Stimulated activated CD4-positive, alpha-beta T cell treated with anti-CD3 and anti-CD28 coated beads, Interleukin-4, amount 100 ng/mL, for 24 hours (primary cell): ENCODE data around the gene ZNF414.
"Not testable (repeated sequence)": the region's sequence is repeated elsewhere in the genome, so short reads cannot be mapped to it uniquely, and the experiment has no call there.

Experiments
- DNase-seq: peaks from one replicate; pipeline ENCODE4 v3.0.0-alpha.2; 2020

ZNF414 gene

DNA sequence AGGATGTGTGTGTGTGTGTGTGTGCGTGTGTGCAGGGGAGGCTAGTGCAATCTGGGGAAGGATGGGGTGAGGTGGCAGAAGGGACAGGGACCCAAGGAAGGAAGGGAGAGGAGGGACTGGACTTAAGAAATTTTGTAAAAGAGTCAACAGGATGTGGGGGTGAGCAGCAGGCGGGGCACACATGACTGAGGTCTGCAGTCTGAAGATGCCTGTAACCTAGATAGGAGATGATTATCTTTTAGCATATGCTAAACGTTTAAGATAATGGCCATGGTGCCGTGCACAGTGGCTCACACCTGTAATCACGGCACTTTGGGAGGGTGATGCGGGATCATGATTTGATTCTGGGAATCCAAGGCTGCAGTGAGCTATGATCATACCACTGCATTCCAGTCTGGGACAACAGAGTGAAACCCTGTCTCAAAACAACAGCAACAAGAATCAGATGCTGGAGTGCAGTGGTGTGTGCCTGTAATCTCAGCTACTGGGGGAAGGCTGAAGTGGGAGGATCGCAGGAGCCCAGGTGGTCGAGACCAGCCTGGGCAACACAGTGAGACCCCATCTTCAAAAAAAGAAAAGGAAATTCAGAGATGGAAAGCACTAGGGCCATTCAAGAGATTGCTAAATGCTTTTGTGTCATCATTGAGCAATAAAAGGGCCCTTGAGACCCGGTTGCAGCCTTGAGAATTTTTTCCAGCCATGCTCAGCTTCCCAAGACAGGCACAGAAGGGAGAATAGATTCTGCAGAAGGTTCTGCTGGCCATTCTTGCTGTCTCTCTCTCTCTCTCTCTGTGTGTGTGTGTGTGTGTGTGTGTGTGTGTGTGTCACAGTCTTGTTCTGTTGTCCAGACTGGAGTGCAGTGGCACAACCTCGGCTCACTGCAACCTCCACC lies 3.8 kb upstream of the ZNF414 start:
- DNase-seq = peak; percentile 31

DNA sequence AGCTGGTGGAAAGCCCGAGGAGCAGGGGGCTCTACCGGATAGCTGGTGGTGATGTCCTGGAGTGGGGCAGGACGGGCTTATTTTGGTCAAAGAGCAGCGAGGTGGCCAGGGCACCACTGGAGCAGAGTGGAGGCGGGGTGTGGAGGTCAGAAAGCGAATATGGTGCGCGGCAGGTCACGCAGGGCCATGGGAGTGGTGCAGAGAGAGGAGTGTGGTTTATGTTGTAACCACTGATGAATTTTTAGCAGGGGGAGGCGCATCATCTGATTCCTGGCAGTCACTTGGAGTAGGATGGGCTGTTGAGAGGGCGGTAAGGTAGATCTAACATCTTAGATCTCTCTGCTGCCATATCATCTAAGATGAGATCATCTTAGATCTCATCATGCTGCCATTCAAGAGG lies 1.4 kb upstream of the ZNF414 start:
- peak; percentile 62 for DNase-seq

DNA sequence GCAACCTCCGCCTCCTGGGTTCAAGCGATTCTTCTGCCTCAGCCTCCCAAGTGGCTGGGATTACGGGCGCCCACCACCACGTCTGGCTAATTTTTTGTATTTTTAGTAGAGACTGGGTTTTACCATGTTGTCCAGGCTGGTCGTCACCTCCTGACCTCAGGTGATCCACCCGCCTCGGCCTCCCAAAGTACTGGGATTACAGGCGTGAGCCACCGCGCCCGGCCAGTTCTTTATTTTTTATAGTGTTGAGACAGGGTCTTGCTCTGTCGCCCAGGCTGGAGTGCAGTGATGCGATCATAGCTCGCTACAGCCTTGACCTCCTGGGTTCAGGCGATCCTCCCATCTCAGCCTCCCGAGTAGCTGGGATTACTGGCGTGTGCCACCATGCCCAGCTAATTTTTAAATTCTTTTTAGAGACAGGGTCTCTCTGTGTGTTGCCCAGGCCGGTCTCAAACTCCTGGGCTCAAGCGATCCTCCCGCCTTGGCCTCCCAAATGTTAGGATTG lies 590 bp upstream of the ZNF414 start:
- not testable (repeated sequence) for DNase-seq

DNA sequence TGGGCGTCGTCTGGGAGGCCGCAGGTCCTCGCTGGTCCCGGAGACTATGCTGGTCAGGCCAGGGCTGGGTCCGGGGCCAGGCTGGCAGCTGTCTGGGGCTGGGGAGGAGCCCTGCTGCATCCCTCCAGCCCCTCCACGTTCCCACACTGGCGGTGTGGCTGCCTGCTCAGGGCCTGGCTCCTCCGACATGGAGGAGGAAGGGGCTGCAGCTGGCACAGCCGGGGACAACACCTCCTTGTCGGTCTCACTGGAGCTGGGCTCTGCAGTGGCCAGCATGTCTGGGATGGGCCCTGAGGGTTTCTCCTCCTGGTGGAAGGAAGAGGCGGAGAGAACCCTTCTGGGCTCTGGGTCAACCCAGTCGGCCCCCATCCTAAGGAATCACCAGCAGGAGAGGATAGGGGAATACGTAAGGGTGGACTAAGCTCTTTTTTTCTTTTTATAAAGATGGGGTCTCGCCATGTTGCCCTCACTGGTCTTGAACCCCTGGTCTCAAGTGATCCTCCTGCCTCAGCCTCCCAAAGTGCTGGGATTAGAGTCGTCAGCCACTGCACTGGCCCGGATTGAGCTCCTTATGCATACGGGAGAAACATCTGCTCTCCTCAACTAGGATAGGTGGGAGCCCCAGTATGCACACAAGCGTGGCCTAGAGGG lies 806 bp downstream of the ZNF414 start:
- no peak for DNase-seq

DNA sequence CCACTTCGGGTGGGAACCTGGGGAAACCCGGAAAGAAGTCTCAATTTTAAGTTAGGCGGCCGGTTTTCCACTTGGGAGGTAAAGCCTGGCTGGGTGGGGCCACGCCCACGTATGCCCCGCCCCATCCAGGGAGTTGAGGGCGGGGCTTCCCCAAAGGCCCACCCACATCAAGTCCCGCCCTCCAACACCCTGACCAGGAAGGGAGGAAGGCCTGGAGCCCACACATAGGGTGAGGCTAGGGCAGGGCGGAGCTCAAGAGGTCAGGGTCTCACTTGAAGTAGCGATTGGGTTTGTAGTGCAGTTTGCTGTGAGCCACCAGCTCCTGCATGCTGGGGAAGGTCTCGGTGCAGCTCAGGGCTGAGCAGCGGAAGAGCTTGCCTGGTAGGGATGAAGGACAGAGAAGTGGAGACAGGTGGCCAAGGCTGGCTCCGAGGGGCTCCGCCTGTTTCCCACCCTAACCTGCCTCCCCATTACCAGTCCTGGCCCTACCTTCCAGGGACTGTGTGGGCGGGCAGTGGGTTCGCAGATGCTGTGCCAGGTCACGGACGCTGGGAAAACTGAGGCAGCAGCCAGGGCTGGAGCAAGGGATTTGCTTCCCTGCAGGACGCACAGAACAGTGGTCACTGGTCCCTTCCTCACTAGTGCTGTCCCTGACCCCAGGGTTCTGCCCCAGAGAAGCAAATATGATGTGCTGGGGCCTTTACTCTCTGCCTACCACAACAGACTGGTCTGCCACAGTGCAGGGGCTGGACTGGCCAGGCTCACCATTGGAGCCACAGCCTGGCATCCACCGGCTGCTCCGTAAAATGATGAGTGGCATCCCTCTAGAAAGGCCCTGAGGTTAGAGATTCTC lies 1.6 kb downstream of the ZNF414 start:
- DNase-seq = no peak

DNA sequence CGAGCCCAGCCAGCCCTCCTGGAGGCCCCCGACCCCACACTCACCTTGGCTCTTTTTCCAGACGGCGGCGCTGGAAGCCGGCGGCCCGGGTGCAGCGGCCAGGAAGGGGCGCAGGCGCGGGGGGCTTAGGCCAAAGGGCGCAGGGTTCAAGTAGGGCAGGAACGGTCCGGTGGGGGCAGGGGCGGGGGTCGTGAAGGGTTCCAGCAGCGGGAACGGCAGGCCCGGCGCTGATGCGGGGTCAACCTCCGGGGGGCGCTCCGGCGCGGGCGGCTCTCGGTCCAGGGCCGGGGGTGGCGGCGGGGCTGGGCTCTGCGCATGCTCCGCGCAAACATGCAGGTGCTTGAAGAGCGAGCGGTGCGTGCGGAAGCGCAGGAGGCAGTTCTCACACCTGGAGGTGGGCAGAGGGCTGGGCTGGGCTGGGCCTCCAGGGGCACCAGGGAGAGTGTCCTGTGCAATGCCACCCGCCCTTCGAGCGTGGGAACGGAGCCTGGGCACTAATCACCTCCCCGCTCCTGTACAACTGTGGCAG lies 2.3 kb downstream of the ZNF414 start:
- no peak for DNase-seq

DNA sequence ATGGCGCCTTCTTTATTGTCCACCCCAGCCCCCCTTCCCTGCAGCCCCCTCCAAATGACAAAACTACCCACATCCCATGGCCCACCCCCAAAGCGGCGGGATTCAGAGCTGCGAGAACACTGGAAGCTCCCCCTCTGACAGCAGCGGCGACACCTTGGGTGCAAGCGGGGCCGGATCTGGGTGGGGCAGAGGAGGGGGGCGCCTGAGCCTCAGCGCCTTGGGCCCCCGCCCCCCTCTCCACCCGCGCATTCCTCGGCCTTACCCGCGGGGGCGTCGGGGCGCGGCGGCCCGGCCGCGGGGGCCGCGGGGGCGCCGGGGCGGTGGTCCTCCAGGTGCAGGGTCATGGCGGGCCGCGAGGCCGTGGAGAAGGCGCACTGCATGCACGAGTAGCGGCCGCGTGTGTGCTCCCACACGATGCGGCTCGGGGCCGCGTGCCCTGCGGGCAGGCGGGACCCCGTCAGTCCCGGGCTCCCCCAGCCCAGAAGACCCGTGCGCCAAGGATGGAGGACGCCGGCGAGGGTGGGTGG lies 3.3 kb downstream of the ZNF414 start:
- DNase-seq = no peak

DNA sequence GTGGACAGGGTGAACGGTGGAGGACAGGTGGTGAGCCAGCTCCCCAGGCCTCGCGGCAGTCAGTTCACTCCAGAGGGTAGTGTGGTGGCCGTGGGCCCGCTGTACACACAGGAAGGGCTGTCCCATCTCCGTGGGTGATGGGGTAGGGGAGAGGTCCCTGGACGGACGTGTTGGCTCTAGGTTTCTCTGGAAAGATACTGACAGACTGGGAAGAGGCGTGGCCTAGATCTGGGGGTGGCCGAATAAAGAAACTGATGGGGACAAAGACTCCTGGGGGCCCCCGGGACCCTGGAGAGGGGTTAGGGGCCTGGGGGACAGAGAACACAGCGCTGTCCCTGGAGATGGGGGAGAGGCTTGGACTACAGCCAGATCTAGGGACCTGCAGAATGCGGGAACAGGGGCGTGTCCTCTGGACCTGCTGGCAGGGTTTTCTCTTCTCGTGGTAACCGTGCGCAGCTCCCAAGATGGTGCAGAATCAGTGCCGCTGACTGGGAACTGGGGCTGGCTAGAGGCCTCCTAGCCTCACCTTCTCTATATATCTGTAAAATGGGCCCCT lies 7.5 kb downstream of the ZNF414 start:
- DNase-seq = no peak

DNA sequence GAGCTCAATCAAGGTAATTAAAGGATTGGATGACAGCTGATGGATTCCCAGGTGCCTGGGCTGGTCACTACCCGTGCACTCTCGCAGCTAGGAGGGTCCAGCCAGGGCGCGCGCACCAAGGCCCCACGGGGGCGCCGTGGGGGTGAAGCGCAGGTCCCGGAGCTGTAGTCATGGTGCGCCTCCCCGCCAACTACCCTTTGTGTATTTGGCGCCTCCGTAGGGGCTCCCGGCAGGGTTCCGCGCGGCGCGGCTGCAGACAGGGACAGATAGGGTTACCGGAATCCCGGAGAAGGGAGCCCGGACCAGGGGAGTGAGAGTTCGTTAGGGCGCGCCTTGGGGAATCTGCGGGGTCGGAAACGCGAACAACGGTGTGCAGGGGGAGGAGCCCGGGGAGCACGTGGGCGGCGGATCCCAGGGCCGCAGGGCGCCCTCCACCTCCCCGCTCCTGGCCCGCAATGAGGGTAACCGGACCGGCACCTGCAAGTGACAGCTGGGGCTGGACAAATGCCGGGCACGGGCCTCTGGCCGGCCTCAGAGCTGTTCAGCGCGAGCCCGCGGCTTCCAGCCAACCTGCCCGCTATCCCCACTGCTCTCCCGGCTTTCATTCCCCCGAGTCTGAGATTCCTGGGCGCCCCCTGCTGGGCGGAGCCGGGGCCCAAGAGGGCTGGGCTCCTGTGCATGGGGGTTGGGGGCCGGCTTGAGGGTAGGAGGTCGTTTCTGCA lies 8.1 kb downstream of the ZNF414 start:
- peak; percentile 77 for DNase-seq

DNA sequence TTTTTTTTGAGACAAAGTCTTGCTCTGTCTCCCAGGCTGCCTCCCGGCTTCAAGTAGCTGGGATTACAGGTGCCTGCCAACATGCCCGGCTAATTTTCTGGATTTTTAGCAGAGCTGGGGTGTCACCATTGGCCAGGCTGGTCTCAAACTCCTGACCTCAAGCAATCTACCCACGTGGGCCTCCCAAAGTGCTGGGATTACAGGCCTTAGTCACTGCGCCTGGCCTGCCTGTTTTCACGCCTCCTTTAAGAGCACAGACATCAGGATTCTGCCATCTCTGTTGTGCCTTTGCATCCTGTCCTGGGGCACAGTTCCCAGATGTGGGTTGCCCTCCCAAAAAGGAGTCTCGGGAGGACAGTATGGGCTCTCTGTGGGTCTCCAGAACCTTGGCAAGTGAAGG lies 9.0 kb downstream of the ZNF414 start:
- DNase-seq = no peak

DNA sequence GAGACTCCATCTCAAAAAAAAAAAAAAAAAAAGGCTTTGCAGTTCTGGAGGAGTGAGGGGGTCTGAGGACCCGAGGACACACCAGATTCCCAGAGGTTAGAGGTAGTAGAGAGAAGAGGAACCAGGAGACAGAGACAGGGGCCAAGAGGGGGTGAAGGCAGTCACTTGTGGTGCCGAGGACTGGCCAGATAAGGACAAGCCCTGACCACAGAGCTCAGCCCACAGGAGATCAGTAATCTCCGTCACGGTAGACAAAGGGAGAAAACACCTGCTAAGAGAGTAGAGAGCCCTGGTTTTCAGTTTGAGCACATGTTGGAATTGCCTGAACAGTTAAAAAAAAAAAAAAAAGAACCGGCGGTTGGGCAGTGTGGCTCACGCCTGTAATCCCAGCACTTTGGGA lies 9.8 kb downstream of the ZNF414 start:
- no peak for DNase-seq

DNA sequence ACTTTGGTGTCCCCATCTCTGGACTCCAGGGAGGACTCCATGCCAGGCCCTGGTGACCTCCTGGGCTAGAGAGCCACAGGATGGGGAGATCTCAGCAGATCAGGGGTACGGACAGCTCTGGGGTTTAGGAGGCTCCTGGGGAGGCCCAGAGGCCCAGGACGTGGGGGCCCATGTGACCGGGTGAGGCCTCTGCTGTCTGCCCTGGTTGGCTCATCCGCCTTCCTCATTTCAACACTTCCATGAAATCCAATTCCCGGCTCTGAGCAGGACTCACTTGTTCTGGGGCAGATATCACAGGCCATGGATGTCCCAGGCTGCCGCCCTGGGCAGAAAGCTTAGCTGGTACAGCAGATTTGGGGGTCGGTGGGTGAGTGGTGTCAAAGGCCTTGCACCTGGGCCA lies 10.5 kb downstream of the ZNF414 start:
- DNase-seq = no peak

DNA sequence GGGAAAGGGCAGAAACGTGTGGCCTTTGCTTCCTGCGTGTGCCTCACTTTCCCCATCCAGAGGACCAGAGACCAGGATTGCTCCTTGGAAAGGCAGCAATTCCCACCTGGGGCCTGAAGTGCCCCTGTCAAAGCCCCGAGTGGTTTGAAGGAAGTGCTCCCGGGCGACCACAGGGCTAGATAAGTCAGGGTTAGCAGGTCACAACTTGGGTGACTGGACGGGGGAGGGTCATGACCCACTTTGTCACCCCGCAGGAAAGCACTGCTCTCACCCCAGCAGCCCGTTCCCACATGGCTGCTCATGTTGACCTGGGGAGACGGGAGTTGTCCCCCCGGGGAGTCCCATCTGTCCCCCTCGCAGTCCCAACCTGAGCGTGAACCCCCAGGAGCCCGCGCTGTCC lies 12.0 kb downstream of the ZNF414 start:
- no peak for DNase-seq

DNA sequence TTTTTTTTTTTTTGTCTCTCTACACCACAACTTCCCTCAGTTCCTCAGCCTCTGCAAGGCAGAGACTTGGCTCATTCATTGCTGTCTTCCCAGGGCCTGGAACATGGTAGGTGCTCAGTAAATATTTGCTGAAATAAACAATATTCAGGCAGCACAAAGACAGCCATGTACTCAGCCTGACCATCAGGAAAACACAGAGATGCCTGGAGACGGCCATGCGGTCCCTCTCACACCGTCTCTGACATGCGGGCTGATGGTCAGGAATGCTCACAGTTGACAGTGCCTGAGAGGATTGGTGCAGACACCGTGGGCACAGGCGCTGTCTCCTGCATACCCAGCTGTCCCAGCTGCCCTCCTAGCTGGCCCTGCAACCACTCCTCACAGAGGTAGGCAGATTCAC lies 12.5 kb downstream of the ZNF414 start:
- DNase-seq = no peak

DNA sequence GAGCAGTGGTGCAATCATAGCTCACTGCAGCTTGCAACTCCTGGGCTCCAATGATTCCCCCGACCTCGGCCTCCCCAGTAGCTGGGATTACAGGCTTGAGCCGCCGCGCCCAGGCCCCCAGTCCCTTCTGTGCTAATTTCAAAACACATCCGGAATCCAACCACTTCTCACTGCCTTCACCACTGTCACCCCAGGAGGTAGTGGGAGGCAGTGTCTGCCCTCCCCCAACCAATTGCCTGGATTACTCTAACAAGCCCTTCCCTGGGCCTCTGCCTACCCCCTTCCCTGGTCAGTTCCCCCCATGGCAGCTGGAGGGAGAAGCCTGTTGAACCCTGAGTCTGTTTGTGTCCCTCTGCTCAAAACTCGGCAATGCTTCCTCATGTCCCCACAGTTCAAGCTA lies 13.8 kb downstream of the ZNF414 start:
- DNase-seq = no peak

DNA sequence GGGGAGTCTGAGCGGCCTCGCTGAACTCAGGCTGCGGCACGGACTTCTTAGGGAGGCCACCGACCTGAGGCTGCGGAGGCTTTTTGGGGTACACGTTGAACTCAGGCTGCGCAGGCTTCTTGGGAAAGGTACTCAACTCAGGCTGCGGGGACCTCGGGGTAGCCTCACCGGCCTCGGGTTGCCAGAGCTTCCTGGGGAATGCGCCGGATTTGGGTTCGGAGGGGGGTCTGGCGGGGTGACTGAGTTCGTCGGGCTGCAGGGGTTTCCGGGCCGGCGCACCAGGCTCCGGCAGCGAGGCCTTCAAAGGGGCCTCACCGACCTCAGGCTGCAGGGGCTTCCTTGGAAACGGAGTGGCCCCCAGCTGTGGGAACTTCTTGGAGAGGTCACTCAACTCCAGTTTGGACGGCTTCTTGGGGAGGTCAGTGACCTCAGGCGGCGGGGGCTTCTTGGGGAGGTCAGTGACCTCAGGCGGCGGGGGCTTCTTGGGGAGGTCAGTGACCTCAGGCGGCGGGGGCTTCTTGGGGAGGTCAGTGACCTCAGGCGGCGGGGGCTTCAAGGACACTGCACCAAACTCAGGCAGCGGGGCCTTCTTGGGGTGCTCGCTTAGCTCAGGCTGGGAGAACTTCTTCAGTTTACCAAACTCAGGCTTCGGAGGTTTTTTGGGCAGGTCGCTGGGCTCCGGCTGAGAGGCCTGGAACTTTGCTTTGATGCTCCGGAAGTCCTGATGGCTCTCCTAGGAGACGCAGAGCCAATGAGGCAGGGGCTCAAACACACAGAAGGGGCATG lies 14.7 kb downstream of the ZNF414 start:
- no peak for DNase-seq

DNA sequence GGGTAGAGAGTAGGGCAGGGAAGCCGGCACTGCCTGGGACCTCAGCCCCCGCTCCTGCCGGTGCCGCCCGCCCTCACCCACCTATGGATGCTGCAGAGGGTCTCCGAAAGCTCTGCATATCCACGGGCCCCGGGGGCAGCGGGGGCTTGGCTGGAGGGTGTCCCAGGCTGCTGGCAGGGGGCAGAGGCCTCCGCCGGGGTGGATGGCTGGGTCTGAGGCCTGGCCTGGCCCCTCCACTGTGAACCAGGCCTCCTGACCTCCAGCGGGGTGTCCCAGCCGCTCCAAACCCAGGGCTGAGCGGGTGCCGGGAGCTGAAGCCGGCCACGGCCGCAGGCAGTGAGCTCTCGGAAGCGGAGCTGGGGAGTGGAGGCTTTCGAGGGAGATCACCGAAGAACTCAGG lies 15.7 kb downstream of the ZNF414 start:
- DNase-seq = no peak

DNA sequence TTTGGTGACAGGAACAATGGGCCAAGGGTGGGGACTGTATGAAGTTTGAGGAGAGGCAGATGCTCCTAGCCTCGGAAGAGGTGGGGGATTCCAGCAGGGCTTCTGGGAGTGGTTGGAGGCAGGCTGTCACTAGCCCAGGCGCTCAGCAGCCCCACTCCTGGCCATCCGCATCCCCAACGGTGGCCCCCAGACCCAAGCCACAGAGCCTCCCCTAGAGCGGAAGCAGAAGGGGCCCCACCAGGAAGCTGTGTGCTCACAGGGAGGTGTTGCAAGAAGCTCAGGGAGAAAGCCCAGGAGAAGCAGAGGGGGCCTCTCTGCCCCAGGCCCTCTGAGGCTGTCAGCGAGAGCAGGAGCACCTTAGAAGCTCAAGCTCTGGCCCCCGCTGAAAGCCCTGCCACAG lies 19.8 kb downstream of the ZNF414 start:
- DNase-seq = no peak

DNA sequence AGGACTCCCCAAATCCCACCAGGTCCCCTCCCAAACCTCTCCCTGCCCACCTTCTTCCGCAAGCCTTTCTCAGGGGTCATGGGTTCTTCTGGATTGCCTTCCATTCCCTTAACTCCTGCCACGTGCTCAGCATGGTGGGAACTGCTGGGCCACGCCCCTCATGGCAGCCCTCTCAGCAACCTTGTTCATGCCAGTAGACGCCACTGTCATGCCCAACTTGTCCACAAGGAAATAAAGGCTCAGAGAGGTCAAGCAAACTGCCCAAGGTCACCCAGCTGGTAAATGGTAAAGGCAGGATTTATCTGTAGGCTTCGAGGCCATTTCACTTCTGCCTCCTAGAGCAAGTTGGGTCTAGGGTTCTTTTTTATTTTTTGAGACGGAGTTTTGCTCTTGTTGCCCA lies 22.4 kb downstream of the ZNF414 start:
- no peak for DNase-seq

DNA sequence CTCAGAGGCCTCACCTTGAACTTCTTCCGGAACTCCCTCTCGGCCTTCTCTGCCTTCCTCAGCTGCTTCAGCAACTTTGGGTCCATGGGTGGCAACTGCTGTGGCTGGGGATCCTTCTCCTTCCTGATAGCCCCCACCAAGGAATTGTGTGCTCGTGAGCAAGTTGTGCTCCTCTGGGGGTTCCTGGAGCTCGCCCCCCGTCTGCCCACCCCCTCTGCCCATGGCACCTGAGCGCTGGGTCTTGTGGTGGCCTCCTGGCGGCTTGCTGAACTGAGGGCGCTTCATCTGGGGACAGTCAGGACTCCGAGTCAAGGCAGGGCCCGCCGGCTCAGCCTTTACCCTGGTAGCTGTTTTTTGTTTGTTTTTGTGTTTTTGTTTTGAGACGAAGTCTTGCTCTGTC lies 23.1 kb downstream of the ZNF414 start:
- no peak for DNase-seq

DNA sequence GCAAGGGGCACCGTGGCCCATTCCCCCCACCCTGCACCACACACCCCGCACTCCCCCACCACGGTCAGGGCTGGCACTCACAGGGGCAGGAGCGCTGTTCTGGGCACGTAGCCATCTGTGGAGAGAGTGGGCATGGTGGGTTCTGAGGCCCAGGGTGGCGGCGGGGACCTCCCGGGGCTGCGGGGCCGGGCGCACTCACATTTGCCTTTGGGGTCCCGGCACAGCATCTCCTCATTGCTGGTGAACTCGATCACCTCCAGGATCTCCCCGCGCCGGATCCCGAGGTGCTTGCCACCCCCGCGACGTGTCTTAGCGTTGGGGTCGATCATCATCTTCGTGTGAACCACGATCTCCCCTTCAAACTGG lies 23.6 kb downstream of the ZNF414 start:
- DNase-seq = no peak
